ENCODE results near the gene UBAP2.
"Not testable (repeated sequence)": the region's sequence is repeated elsewhere in the genome, so short reads cannot be mapped to it uniquely, and the experiment has no call there.

The UBAP2 gene

GRCh38 chr9:33988219-33988890, 60.3 kb downstream of the UBAP2 start:
- peak; percentile 63 for DNase-seq (ENCODE audit: low spot score)

DNA sequence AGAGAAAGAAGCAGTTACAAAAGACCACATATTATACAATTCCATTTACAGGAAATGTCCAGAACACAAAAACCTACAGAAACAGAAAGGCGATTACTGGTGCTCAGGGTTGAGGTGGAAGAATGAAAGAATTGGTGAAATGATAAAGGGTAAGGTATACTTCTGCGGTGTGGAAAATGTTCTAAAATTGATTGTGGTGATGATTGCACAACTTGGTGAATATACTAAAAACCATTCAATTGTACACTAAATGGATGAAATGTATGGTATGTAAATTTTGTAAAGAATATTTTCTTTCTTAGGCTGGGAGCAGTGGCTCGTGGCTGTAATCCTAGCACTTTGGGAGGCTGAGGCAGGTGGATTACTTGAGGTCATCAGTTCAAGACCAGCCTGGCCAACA, 72.3 kb downstream of the UBAP2 start:
- no peak for DNase-seq (ENCODE audit: low spot score)

DNA sequence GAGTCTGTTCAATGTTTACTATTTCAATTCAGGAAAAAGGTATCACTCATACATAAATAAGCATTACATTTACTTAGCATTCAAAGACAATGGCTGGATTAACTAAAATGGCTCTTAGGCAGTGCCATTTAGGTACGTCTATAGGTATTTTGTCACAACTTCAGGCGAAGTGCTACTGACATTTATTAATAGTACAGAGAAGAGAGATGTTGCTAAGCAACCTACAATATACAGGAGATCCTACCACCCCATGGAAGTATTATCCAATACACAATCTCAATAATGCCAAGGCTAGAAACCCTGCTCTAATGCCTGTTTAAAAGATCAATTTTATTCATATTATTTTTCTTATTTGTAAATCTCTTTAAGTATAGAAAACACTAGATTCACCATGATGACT, 76.0 kb downstream of the UBAP2 start:
- no peak for DNase-seq (ENCODE audit: low spot score)

DNA sequence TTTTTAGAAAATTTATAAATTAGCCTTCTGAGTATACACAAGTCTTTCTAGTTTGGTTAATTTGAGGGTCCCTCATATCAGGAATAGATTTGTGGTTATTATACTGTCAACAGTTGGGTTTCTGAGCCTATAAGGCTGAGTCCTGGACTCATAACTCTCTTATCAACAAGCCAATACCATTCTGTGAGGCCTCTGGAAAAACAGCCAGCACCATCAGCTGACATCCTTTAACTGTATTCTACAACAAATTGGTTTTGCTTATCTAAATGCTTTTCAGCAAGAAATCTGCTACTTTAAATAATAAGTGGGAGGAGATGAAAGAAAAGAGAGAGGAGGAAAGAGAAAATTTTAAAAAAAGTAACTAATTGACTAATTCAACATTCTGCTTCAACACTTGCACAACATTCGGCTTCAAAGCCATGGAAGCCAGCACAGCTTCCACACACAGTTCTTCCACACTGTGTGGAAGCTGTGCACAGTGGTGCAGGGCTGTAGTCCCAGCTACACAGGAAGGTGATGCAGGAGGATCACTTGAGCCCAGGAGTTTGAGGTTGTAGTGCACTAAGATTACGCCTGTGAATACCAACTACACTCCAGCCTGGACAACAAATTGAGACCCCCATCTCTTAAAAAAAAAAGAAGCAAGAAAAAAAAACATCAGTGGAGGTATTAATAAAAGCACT, 84.5 kb downstream of the UBAP2 start:
- DNase-seq (ENCODE audit: low spot score) = no peak

DNA sequence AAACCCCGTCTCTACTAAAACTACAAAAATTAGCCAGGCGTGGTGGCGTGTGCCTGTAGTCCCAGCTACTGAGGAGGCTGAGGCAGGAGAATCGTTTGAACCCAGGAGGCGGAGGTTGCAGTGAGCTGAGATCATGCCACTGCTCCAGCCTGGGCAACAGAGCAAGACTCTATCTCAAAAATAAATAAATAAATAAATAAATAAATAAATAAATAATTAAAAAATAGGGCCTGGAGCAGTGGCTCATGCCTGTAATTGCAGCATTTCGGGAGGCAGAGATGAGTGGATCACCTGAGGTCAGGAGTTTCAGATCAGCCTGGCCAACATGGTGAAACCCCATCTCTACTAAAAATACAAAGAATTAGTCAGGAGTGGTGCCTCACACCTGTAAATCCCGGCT, 86.2 kb downstream of the UBAP2 start:
- not testable (repeated sequence) for DNase-seq (ENCODE audit: low spot score)

DNA sequence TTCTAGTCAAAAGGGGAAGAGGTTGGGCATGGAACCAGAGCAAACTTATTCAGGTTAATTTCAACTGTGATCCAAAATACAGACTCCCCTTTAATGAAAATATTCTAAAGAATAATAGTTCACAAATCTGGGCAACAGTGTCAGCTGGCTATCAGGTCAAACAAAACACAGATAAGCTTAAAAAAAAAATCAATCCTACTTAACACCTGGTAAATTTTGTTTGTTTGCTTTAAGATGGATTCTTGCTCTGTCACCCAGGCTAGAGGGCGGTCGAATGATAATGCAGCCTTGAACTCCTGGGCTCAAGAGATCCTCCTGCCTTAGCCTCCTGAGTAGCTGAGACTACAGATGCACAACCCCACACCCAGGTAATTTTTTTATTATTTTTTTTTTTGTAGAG, 89.0 kb downstream of the UBAP2 start:
- DNase-seq (ENCODE audit: low spot score) = no peak

GRCh38 chr9:33956544-33956943, 92.1 kb downstream of the UBAP2 start:
- no peak for DNase-seq (ENCODE audit: low spot score)

- DNase-seq (ENCODE audit: low spot score) = no peak
These were observed 96.6 kb downstream of the UBAP2 start for GRCh38 chr9:33952066-33952465.

GRCh38 chr9:33950371-33950770, 98.3 kb downstream of the UBAP2 start:
- DNase-seq (ENCODE audit: low spot score) = no peak

DNA sequence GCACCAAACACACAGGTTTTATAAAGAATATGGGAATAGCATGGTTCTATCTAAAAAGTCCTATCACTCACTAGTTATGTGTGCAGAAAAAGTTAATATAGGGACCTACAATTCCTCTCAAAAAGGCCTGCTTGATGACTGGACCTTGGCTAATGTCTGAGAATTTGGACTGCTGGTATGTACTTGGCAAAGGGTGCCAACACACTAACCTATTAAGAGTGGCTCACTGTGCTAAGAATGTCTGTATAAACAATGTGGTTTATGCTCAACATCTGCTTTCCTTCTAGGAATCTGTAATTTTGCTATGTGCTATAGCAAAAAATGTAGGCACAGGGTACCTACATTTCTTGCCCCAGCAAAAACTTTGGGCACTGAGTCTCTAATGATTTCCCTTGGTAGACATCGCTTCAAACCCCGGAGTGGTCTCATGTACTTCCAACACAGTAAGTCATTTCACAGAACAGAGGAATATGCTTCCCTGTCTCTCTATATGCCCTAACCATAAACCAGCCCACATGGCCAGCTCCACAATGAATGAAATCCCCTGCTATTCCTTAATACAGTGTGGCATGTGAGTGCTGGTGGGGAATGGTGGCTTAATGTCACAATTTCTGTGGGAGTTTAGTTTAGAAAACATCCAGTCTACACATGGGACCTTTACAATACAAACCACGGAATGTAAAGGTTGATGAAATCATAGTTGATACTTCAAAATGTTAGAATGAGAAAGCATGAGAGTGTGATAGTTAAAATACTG, 101.7 kb downstream of the UBAP2 start:
- DNase-seq (ENCODE audit: low spot score) = peak; percentile 95

GRCh38 chr9:33943389-33943788, 105.3 kb downstream of the UBAP2 start:
- no peak for DNase-seq (ENCODE audit: low spot score)

- DNase-seq (ENCODE audit: low spot score) = peak; percentile 56
These were observed 106.1 kb downstream of the UBAP2 start for GRCh38 chr9:33942471-33943083.

DNA sequence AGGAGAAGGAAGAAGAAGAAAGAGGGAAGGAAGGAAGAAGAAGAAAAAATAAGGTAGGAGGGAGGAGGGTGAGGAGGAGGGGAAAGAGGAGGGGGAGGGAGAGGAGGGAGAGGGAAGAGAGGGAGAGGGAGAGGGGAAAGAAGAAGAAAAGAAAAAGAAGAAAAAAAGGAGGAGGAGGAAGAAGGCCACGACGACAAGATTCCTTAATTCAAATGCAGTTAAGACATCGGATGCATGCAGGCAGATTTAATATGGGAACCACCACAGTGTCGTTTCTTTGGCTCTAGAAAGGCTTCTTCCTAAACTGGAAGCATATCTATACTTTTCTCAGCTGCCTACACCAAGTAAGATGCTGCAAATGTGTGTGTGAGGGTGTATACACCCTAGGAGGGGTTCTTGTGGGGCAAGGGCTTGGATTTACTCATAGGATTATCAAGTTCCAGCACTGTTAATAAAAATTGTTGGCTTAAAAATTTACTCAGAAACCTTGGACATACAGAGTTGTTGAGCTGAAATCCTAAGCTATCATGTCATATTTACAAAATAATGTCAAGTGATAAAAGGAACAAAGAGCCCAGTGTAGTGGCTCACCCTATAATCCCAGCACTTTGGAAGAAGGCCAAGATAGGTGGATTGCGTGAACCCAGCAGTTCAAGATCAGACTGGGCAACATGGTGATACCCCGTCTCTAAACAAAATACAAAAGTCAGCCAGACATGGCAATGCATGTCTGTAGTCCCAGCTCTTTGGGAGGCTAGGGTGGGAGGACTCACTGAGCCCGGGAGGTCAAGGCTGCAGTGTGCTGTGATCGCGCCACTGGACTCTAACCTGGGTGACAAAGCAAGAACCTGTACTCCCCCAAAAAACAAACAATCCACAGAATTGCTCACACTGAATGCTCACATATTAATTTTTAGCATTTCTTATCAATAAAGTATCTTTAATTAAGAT, 108.5 kb downstream of the UBAP2 start:
- DNase-seq (ENCODE audit: low spot score) = no peak

GRCh38 chr9:33934188-33934878, 114.4 kb downstream of the UBAP2 start:
- no peak for DNase-seq (ENCODE audit: low spot score)

DNA sequence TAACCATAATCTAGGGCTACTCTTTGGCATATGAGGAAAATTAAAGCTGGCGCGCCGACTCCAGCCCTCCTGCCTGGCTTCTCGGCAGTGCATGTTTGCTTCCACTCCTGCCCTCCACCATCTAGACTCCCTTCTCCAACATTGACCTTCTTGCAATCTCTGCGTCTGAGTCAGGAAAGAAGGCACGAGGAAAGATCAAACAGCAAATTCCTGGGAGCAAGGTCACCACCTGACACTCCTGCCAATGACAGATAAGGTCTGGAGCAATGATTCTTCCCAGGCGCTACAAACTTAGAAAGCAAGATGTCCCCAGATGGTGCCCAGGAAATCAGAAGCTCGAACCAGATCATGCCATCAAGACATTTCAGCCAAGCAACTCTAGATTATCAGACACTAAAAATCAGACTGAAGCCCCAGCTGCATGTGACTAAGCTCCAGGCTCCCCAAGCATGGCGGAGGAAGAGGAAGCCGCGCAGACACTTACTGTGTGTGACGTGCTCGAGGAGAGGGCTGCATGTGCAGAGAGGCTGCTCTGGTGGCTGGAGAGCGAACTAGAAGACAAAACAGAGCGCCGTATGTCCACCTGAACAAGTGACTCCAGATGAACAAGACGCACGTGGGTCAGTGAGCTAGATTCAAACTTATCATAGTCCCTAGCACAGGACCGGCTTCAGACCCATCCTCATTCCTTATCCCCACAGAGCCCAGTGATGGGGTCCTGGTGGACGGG, 116.4 kb downstream of the UBAP2 start:
- no peak for DNase-seq (ENCODE audit: low spot score)

GRCh38 chr9:33931326-33931725, 117.4 kb downstream of the UBAP2 start:
- DNase-seq (ENCODE audit: low spot score) = no peak

- no peak for DNase-seq (ENCODE audit: low spot score)
These were observed 121.0 kb downstream of the UBAP2 start for GRCh38 chr9:33927694-33928093.

DNA sequence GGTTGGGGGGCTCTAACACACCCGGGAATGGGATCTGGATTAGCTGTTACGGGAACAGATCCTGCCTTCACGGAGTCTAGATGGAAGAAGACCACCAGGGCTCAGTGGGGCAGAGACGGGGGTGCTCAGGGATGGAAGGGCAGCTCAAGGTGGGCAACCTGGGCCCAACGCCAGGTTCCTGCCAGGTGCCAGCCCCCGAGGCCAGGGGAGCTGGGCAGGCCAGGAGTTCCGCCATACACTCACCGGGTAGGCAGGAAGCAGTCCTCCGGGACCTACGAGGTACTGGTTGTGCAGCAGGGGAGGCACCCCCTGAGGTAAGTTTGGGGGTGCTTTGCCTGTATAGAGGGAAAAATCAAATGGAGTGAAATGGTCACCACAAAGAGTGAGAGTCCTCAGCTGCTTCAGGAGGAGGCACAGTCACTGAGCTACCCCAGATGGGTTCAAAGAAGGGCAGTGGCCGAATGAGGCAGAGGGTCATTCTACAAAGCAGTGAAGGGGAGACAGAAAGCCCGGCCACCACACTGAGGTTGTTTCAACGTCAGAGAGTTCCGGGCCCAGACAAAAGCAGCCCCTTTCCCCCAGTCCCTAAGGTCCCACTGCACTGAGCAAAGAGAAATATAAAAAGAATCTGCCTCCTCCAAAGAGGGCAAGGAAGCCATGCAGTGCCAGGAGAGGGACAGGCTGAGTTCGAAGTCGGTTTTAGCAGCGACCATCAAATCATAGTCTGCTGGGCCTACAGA, 121.8 kb downstream of the UBAP2 start:
- DNase-seq (ENCODE audit: low spot score) = no peak

DNA sequence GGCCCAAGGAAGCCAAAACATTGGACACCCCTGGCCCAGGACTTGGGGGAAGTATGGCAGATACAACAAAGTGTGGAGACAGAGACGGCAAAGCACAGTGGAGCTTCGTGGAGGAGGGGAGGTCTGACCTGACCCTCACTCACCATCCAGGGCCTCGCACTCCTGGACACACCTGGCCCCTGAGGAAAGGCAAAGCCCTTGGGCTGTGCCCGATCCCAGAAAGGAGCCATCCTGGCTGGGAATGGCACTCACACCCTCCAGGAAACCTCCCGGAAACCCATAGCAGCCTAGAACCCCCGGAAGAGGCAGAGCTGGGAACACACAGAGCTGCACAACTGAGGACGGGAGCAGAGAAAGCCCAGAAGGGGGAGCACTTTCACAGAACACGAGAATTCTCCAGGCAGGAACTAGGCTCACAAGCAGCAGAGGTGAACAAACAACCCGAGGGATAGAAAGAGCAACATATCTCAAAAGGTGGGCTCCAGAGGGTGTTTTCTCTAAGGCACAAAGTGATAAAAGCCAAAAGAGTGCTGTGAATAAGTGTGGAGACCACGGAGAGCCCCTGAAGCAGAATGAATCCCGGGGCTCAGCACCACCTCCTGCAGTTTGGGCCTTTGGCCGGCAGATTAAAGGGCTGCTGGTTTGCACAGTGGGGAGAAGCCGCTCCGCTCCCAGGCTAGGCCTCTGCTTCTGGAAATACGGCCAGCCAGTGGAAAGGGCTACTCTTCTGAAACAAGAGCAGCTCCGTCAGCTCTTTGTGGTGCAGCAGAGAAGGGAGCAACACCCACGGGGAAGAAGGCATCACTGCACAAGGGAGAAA, 123.5 kb downstream of the UBAP2 start:
- DNase-seq (ENCODE audit: low spot score) = peak; percentile 57

Measured in kidney tubule cell (primary cell).